T-helper 22 cell (primary cell): ENCODE data around the gene OSBP.
A peak's percentile ranks its signal among the peaks of the same experiment; 100 is the strongest.

ENCODE experiments used
- DNase-seq: peaks from one replicate; pipeline ENCODE4 v3.0.0-alpha.2; 2020; ENCODE audit warnings: low read depth

The OSBP gene

DNA sequence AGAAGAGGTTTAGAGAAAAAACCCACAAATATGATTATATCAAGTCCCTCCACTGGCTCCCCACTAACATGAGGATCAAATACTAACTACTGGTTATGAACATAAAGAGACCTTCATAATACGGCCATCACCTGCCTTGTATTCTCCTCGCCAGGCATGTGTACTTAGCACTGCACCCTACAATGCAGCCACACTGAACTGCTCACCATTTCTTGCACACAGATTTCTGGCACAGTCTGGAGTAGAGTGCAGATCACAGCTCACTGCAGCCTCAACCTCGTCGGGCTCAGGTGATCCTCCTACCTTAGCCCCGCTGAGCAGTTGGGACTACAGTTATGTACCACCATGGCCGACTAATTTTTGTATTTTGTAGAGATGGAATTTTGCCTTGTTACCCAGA, 13.1 kb downstream of the OSBP start:
- no peak for DNase-seq

DNA sequence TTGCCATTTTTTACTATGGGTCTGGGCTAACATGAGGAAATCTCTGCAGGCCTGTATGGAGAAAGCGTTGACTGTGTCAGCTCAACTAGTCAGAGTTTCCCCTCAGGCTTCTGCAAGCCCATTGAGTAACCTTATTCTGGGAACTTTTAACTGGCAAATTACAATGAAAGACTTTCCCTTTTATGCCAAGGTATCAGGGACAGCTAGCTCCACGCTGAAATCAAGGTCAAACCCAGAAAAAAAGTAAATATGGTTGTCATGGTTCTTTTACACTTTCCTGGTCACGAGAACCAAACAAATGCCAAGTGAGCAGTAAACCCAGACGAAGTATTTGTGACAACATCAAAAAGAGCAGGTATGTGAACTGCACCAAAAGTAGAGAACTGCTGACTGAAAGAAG, 13.8 kb downstream of the OSBP start:
- DNase-seq, result no peak

DNA sequence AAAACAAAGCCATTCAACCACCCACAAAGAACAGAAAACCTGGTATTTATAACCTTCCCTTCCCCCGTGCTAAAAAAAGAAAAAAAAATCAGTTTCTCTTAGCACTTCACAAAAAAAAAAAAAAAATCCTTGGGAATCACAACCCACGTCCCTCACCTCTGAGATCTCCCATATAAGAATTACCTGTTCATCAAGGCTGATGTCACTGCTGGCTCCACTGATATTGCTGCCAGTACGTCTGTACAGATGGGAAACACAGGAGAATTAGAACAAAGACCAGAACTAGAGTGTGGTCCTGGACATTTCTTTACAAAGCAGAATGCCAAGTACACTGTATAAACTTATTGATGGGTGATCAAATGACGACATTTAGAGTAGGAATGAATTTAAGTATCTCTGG, 14.9 kb downstream of the OSBP start:
- DNase-seq, result no peak

DNA sequence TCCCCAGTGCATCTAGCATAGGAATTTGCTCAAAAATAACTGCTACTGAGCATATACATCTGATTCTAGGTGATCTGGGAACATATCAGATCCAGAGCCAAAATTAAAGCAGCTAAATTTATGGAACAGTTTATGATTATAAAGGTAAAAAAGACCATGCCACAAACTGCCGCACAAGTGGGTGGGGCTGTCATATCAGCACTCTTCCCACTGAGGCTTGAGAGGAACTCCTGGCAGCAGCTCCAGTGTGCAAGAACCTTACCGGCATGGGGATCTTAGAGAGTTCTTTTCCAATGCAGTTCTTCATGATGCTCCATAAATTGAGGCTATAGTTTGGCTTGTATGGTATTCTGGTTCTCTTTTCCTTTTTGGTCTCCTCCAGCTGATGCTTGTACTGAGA, 15.3 kb downstream of the OSBP start:
- DNase-seq, result no peak

DNA sequence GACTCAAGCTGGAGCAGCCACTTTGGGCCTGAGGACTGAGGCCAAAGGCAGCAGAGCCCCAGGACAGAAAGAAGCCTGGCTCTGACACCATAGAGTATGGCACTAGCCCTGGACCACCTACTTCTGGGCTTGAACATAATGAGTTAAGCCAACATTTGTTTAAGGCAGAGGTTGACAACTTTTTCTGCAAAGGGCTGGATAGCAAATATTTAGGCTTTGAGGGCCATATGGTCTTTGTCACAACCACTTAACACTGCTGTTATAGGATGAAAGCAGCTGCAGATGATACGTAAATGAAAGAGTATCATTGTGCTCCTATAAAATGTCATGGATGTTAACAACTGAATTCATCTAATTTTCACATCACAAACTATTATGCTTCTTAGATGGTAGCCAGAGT, 16.6 kb downstream of the OSBP start:
- no peak for DNase-seq

DNA sequence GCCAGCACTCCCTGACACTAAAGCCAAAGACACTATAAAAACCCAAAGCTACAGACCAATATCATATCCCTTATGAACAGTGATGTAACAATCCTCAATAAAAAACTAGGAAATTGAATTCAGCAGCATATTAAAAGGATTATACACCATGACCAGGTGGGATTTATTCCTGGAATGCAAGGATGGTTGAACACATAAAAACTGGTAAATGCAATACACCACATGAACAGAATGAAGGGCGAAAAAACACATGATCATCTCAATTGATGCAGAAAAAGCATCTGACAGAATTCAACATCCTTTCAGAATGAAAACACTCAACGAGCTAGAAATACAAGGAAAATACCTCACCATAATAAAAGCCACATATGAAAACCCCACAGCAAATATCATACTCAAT, 31.3 kb downstream of the OSBP start:
- no peak for DNase-seq

DNA sequence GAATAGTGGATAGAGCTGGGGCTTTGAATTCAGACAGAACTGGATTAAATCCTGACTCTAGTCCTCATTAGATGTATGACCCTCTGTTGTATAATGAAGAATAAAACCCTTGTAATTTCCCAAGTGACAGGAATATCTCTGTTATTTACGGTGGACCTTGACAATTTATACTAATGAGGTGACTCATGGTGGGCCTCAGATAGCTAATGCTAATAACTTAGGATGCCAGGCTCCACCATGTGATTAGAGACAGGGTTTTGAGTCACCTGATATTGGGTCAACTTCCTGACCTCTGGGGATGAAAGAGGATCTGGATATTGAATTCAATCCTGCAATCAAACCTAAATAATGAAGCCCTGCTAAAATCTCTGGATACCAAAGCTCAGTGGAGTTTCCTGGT, 33.6 kb downstream of the OSBP start:
- no peak for DNase-seq

DNA sequence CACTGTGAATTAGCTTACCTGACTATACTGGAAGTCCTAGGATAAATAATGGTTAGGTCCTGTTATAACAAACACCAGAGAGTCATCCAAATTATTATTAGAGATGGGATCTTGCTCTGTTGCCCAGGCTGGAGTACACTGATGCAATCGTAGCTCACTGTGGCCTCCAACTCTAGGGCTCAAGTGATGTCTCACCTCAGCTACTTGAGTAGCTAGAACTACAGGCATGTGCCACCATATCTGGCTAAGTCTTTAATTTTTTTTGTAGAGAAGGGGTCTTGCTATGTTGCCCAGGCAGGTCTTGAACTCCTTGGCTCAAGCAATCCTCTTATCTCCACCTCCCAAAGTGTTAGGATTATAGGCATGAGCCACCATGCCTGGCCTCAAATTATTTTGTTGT, 37.2 kb downstream of the OSBP start:
- DNase-seq, result no peak

DNA sequence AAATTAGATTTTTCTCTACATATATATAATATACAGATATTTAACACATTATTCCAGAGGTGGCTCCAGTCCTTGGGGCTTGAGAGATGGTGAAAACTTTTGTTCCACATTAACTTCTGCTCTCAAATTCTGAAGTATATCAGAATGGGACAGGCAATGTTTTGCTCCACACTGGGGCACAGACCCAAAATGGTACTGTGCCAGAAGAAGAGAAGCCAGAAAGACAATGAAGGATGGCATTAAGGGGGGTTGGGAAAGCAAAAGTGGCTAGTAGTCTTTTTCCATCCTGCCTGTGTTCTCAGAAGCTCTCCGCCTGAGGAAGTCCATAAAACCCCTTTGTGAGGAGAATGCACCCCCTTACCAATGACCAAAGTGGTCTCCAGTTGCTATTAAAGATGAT, 40.1 kb downstream of the OSBP start:
- DNase-seq, result no peak

DNA sequence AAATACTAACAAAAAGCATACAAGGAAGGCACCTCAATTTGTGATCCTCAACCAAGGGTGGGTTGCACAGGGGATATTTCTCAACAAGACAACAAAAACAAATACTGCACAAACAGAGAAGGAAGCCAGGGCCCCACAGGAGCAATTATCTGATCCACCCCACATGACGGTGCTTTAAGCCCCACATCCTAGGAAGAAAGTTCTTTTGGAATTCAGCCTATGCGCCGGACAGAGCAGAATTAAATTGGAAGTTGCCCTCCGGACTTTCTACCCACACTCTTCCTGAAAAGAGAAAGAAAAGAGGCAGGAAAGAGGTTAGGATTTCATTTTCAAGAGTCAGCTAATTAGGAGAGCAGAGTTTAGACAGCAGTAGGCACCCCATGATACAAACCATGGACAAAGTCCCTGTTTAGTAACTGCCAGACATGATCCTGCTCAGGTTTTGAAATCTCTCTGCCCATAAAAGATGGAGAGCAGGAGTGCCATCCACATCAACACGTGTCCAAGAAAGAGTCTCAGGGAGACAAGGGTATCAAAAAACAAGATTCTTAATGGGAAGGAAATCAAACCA, 40.6 kb downstream of the OSBP start:
- no peak for DNase-seq

DNA sequence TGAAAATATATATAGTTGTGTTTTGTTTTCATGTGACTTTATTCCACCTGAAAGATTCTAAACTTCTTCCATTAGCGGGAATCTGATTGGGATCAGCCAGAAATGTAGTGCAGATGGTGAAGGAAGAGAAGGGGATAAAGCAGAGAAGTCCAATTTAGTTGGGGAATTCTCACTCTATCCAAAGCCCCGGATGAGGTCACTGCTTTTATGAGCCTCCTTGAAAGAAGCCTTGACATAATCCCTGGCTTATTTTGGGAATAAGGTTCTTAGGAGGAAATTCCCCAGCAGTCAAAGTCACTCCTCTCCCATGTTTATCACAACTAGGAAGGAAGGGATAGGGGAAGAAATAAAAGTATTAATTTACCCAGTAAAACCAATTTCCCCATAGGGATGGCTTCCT, 41.1 kb downstream of the OSBP start:
- no peak for DNase-seq

DNA sequence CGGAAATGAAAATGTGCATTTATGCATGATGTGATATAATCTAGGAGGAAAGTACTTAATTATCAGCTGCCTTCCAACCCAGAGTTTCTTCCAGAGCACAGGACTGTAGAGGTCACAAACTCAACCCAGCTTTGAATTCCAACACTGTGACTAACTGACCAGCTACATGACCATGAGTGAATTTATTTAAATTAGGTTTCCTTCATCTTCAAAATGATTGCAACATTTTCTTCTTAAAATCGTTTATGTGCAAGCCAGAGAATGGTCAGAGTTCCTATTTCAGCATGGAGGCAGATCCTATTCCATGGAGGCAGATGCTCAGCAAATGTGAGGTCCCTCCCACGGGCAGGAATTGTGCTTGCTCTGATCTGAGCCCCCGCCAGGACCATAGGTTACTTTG, 42.4 kb downstream of the OSBP start:
- DNase-seq, result no peak

DNA sequence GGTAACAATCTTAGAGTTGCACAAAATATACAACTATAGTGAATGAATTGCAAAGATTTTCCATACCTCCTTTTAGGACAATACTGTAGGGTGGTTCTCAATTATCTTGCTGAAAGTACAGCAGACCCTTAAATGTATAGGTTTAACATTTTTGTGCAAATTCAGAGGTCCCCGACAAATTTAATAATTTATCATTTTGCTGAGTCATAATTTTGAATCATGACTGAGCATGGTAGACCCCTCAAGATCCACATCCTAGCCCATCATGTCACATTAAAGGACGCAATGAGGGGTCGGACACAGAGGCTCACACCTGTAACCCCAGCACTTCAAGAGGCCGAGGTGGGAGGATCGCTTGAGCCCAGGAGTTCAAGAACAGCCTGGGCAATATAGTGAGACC, 43.5 kb downstream of the OSBP start:
- no peak for DNase-seq

DNA sequence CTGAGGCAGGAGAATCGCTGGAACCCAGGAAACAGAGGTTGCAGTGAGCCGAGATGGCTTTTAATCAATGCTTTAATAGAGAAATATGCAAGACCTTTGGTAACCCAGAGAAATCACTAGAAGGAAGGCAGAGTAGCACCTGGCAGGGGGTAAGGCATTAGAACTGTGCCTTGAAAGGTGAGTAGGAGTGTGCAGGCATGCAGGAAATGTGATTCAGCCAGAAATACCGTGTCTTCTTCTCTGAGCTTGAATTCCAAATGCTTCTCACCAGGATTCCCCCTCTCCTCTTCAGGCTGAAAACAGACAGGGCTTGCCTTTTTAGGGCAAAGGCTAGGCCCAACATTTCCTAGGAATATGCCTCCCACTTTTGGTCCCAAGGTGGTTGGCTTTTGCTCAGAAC, 53.3 kb downstream of the OSBP start:
- no peak for DNase-seq

DNA sequence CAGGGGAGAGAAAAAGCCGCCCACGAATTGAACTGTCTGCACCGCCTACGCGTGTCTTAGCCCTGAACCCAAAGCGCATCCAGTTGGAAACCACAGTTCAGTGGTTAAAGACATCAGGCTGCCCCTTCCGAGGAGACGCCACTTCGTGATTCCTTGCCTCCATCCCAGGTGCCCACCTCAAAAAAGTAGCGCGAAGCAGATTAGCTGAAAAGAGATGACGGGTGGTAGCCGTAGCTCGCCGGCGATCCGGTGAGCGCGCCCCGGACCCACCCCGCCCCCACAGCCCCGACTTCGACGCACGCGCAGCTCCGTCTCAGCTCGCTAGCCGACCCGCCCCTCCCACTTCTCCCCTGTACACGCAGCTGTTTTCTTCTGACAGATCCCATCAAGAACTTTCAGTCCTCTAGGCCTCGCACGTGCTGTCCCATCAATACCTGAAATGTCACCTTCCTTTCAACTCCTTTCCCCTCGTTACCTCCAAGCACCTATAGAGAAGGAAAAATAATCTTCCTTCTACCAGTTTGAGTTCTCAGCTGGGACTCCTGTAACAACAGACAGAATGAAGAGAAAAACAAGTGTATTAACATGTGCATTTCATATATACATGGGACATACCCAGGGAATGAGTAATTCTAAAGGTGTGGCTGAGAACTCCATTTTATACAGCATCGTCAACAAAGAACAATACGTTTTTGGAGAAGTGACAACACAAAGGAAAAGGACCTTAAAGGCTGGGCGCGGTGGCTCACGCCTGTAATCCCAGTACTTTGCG, 54.7 kb downstream of the OSBP start:
- DNase-seq, result peak; percentile 65

DNA sequence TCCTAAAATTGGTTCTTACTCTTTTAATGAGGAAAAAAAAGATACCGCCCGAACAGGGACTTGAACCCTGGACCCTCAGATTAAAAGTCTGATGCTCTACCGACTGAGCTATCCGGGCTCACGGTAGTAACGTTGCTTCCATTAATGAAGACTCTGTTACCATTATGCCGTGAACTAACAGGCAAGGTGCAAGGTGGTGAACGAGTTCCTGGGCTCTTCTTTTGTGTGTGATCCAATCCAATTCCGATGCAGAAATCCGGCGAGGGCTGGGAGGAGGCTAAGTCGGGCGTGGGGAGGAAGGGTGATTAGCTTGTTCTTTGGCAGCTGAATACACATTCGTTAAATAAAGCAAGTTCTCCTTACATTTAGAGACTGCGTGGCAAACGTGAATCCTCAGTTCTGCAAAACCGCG, 55.3 kb downstream of the OSBP start:
- DNase-seq, result peak; percentile 50

DNA sequence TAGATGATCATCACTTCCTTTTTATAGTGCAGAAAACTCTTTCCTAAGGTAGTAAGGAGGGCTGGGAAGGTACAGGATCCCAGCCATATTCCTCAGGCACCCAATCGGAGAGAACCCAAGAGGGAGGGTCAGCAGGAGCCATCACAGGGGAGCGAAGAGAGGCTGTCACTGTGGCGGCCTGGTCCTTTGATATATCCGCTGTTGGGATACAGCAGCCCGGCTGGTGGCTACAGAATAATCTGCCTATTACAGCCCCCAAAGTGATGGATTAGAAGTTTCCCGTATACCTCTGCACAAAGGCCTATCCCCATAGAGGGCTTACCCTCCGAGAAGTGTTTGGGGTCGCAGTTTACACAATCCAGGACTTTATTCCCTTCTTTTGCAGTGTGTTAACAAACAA, 55.7 kb downstream of the OSBP start:
- no peak for DNase-seq

DNA sequence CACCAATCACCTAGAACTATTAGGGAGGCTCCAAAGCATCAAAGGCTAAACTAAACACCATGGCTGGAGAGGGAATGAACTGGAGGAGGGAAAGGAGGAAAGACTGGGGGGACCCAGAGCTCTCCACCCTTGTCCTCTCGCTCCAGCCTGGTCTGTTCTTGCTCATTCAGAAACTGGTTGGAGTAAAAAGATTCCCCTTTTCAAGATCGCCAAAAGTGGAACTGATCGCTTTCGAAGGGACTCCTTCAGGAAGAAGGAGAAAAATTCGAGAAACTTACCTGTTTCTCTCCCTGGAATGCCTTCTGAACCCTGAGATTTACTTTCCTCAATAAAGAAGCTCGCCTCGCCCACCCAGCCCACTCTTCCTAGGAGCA, 57.3 kb downstream of the OSBP start:
- DNase-seq, result no peak

DNA sequence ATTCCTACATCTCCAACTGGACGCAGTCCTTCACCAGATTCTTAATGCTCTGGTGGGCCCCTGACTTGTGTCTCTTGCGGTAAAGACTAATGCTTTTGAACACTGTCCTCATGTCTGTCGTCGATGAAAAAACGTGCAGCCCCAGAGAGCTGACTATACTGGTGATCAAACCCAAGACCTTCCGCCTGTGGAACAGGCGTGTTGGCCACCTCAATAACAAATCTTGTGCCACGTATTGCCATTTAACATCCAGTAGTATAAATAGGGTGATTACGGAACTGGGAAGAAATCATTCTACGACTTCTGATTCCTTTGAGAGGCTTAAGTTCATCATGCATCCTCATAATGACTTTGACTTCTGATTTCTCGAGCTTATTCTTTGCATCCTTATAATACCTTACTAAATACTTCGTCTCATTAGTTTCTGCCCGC, 58.6 kb downstream of the OSBP start:
- DNase-seq, result no peak

DNA sequence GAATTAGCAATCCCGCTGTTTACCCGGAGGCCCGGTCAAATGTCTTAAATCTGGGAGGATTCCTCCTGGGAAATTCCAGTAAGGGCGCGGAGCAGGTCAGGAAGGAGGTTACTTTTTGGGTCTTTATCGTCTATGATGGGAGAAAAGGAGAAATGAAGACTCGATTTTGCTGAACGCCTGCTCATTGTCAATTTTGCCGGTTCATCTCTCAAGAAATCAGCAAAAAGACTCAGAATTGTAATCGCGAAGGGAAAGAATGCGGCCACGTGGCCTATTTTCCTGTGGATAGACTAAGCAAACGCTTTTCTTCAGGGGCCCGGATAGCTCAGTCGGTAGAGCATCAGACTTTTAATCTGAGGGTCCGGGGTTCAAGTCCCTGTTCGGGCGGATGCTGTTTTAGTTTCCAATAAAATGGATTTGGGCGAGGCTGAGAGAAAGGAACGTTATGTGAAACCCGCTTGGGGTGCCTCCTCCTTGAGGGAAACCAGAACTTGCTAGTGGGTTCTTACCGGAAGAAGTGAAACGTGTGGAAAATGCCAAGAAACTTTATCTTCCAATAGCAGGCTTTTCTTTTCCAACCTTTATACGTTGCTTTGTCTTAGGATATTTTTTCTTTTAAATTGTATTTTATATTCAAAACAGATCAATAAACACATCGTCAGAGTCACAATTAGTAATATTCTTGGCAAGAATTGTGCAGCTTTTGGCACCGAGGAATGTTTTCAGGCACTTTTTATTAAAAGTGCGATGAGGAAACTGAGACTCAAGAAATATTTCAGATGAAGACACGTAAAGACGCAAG, 59.3 kb downstream of the OSBP start:
- no peak for DNase-seq

DNA sequence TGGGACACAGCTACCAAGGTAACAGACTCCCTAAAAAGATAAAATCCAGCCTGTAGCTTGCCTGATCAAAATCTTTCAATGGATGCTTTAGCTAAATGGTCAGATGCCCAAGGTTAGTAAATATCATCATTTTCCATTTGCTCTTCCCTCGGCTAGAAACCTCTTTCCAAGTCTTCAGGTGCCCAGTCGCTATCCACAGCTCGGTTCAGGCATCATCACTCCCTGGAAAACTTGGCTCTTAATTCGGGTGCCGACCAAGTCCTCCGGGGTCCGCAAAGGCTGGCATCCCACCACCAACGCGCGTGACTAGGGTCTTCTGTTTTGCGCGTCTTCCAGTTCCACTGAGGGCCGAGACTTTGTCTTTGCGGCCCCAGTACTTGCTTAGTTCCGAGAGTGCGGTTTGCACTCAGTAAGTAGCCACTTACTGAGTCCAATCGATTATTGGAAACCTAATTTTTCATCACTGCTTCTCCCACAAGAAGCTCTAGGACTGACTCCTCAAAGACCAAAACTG, 59.9 kb downstream of the OSBP start:
- DNase-seq, result no peak

DNA sequence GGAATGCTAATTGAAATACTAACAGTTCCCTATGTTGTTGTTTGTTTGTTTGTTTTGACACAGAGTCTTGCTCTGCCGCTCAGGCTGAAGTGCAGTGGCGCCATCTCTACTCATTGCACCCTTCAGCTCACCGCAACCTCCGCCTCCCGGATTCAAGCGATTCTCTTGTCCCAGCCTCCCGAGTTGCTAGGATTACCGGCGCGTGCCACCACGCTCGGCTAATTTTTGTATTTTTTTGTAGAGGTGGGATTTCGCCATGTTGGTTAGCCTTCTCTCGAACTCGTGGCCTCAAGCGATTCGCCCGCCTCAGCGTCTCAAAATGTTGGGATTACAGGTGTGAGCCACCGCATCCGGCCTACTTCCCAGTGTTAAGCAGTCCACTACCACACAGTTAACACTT, 62.3 kb downstream of the OSBP start:
- DNase-seq, result no peak

DNA sequence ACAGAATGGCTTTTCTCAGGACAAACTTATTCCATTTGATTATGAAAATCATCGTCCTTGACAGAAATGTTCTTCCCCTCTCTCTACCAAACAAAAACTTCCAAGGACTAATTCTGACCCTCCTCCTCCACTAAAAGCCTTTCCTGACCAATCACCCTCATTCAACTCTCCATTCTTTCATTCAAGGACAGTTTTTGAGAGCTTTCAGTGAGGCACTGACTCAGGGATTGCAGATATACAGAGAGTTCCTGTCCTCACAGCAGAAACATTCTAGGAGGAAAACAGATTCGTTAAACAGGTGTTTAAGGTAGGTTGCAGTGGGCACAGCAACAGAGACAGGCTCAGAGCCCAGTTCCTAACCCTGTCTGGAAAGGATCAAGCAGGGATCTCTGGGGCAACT, 62.7 kb downstream of the OSBP start:
- no peak for DNase-seq
